ENCODE measurements around the gene B4GALNT3. TPM values are rescaled to one million over a fixed set of nuclear protein-coding genes. Genes with fewer than 3 reads are reported as not detected.
A peak's percentile ranks its signal among the peaks of the same experiment; 100 is the strongest.

Gene B4GALNT3
- total and polyA plus RNA-seq, 2 of the 13 experiments (the other 11 are each of a cell fraction or from before 2014, with no cell fraction given), result 3.2 to 4.4 TPM

- TF ChIP-seq ZBTB49 (CRISPR knock-in tag; IDR thresholded peaks at IDR 0.05; ENCODE audit: borderline replicate concordance) (no peak), PPARG (CRISPR knock-in tag; conservative IDR thresholded peaks at IDR 0.05) (0 out of 2 replicates have a peak, but pooled peaks have one; percentile 12), RAD51 (IDR thresholded peaks at IDR 0.05; ENCODE audit: borderline replicate concordance) (no peak), ELF3 (CRISPR knock-in tag; IDR thresholded peaks at IDR 0.05) (no peak), MAX (IDR thresholded peaks at IDR 0.05) (0 out of 2 replicates have a peak, but pooled peaks have one; percentile 22), ZNF816 (CRISPR knock-in tag; IDR thresholded peaks at IDR 0.05; ENCODE audit: borderline replicate concordance) (no peak), ZBTB10 (CRISPR knock-in tag; IDR thresholded peaks at IDR 0.05; ENCODE audit: borderline replicate concordance) (0 out of 2 replicates have a peak, but pooled peaks have one; percentile 2), ZNF275 (CRISPR knock-in tag; IDR thresholded peaks at IDR 0.05; ENCODE audit: borderline replicate concordance) (no peak), HNRNPH1 (optimal IDR thresholded peaks at IDR 0.05; ENCODE audit: low read depth, low read length) (no peak), ZNF124 (CRISPR knock-in tag; IDR thresholded peaks at IDR 0.05) (no peak), FUBP1 (CRISPR knock-in tag; IDR thresholded peaks at IDR 0.05; ENCODE audit: borderline replicate concordance) (no peak), SRSF4 (IDR thresholded peaks at IDR 0.05; ENCODE audit: low read depth, low read length, poor library complexity, severe bottlenecking) (no peak), MYC (CRISPR knock-in tag; IDR thresholded peaks at IDR 0.05; ENCODE audit: borderline replicate concordance) (no peak), ZNF563 (CRISPR knock-in tag; IDR thresholded peaks at IDR 0.05) (no peak), ZNF225 (CRISPR knock-in tag; IDR thresholded peaks at IDR 0.05) (no peak), HOXA5 (CRISPR knock-in tag; IDR thresholded peaks at IDR 0.05) (no peak), ATF7 (IDR thresholded peaks at IDR 0.05) (no peak), ATF7 (CRISPR knock-in tag; IDR thresholded peaks at IDR 0.05) (no peak)
These were observed 114.9 kb downstream of the B4GALNT3 start (continued) for GRCh38 chr12:574475-575128.
